Esophagus muscularis mucosa (tissue), 4 donors: Measurements from ENCODE around the gene CREM. TPM values are rescaled to one million over a fixed set of nuclear protein-coding genes. Genes with fewer than 3 reads are reported as not detected.

Source experiments
- DNase-seq: peaks from one replicate; pipeline ENCODE4 v3.0.0-alpha.2; 2017; ENCODE audit errors: extremely low spot score
- H3K27ac ChIP-seq, 4 donors: fragments of 200-600 bp; sonication (generic); replicated peaks in 1 of 4; 1 replicate in 3 of 4; 2 replicates in 1 of 4; pipeline ENCODE4 v1.5.1; 2016 to 2019; ENCODE audit warnings: mild to moderate bottlenecking in 1 of 4
- H3K27me3 ChIP-seq, 4 donors: fragments of 200-600 bp; sonication (generic); one replicate each; pipeline versions ENCODE4 v1.5.1 to v1.6.0; 2016 to 2019
- H3K36me3 ChIP-seq, 4 donors: fragments of 200-600 bp; sonication (generic); one replicate each; pipeline ENCODE4 v1.5.1; 2016 to 2019
- H3K4me1 ChIP-seq, 4 donors: fragments of 200-600 bp; sonication (generic); one replicate each; pipeline ENCODE4 v1.5.1; 2016 to 2019
- H3K4me3 ChIP-seq, 4 donors: fragments of 200-600 bp; sonication (generic); 1 replicate in 2 of 4; 2 replicates in 2 of 4; pipeline ENCODE4 v1.5.1; 2016 to 2019; ENCODE audit warnings: mild to moderate bottlenecking in 4 of 4, moderate library complexity in 1 of 4
- H3K9me3 ChIP-seq, 4 donors: fragments of 200-600 bp; sonication (generic); 1 replicate in 3 of 4; 2 replicates in 1 of 4; pipeline ENCODE4 v1.5.1; 2016 to 2019
- EP300 ChIP-seq: sonication (generic); formaldehyde crosslinking; IDR thresholded peaks from one replicate; pipeline ENCODE4 v1.6.1; 2017; ENCODE audit warnings: antibody characterized with exemption
- POLR2A ChIP-seq: fragments of 450-650 bp; IDR thresholded peaks from one replicate; pipeline ENCODE4 v1.6.1; 2017; ENCODE audit warnings: antibody characterized with exemption, moderate library complexity, mild to moderate bottlenecking, low read depth
- POLR2AphosphoS5 ChIP-seq, 2 donors: sonication (generic); formaldehyde crosslinking; IDR thresholded peaks; one replicate each; pipeline ENCODE4 v1.6.1; 2017; ENCODE audit warnings: antibody characterized with exemption in 2 of 2
- WGBS: methylation state at CpG from one replicate; pipeline ENCODE4 v1.1.5; 2018; 5-methylcytosine and 5-hydroxymethylcytosine counted together
- intact Hi-C: fragments of 100-400 bp; cut with DNase I; formaldehyde crosslinking; loops from one replicate; pipeline ENCODE4 v1.15.1; 2023
- total RNA-seq, 4 donors: library from RNA; depleted of rRNA; stranded (reverse); fragments of >200 nt; gene quantifications; one replicate each; pipeline versions ENCODE4 v1.1.0 to v1.2.1, GENCODE V29; 2016
- TF ChIP-seq, protein P1 (sequence below), 3 experiments: fragments of 200-600 bp in 2 of 3; fragments of 450-650 bp in 1 of 3; sonication (generic) in 2 of 3; IDR thresholded peaks; one replicate each; pipeline ENCODE4 v1.5.1; 2017 to 2019; ENCODE audit warnings: antibody characterized with exemption in 3 of 3, mild to moderate bottlenecking in 2 of 3, moderate library complexity in 1 of 3

Gene CREM
- total RNA-seq, 4 donors from 2014 or later, result 25.7 to 65.9 (median 29.5) TPM

GRCh38 chr10:35208949-35209613 lies 82.4 kb downstream of the CREM start:
- Histone ChIP-seq H3K4me1 (peaks cover 0 to 12% (median 9%) of the 10 kb centered on the region in 4 donors), H3K36me3 (peaks cover 0 to 30% (median 5%) of the 10 kb centered on the region in 4 donors), H3K9me3 (no peaks in the 10 kb centered on the region), H3K4me3 (no peak overlapping the region), H3K27me3 (no peaks in the 10 kb centered on the region), H3K27ac (no peak overlapping the region)
- intact Hi-C loops, result no loop called here
- 73% methylated on average over 7 of the region's 7 CpGs for WGBS
- TF ChIP-seq POLR2A (no peak), POLR2AphosphoS5 (IDR thresholded peaks at IDR 0.05) (no peak), EP300 (no peak)
- TF ChIP-seq, protein P1, sequence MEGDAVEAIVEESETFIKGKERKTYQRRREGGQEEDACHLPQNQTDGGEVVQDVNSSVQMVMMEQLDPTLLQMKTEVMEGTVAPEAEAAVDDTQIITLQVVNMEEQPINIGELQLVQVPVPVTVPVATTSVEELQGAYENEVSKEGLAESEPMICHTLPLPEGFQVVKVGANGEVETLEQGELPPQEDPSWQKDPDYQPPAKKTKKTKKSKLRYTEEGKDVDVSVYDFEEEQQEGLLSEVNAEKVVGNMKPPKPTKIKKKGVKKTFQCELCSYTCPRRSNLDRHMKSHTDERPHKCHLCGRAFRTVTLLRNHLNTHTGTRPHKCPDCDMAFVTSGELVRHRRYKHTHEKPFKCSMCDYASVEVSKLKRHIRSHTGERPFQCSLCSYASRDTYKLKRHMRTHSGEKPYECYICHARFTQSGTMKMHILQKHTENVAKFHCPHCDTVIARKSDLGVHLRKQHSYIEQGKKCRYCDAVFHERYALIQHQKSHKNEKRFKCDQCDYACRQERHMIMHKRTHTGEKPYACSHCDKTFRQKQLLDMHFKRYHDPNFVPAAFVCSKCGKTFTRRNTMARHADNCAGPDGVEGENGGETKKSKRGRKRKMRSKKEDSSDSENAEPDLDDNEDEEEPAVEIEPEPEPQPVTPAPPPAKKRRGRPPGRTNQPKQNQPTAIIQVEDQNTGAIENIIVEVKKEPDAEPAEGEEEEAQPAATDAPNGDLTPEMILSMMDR (IDR thresholded peaks at IDR 0.05), result no peak
- no peak for DNase-seq

DNA sequence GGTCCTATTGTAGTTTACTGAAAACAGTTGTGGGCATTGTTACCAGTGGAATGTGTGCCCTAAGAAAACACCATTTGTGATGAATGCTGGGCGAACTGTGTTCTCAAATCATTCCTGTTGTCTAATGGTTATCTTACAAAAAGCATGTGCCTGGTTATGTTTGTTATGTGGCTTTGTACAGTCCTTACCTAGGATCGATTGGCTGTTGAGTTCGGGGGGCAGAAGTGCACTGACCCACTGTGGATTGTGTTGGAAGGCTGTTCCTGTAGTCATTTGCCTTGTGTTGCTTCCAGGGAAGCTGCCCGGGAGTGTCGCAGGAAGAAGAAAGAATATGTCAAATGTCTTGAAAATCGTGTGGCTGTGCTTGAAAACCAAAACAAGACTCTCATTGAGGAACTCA lies 84.3 kb downstream of the CREM start:
- intact Hi-C loops, result no loop called here
- DNase-seq, result no peak
- H3K36me3 ChIP-seq, result peaks cover 0 to 30% (median 5%) of the 10 kb centered on the region in 4 donors
- H3K9me3 ChIP-seq, result no peaks in the 10 kb centered on the region
- no peak for TF ChIP-seq POLR2A
- TF ChIP-seq, protein P1 (IDR thresholded peaks at IDR 0.05), result no peak
- no peak for TF ChIP-seq POLR2AphosphoS5 (IDR thresholded peaks at IDR 0.05)
- no peak for TF ChIP-seq EP300
- no peaks in the 10 kb centered on the region for H3K27me3 ChIP-seq
- no peak overlapping the region for H3K27ac ChIP-seq
- H3K4me1 ChIP-seq, result peaks cover 0 to 12% (median 5%) of the 10 kb centered on the region in 4 donors
- no peak overlapping the region for H3K4me3 ChIP-seq
- 86% methylated on average over 6 of the region's 6 CpGs for WGBS

DNA sequence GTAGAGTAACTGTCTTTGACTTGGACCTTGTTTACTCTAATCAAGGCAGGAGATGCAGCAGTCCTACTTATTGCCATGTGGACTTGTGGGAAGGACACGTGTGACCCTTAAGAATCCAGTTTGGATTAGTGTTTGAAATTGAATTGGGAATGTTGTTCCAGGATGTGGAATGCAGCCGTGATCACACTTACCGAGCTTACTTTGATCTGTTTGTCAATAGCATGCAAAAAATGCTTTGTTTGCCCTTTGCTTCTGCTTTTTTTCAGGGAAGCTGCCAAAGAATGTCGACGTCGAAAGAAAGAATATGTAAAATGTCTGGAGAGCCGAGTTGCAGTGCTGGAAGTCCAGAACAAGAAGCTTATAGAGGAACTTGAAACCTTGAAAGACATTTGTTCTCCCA lies 84.7 kb downstream of the CREM start:
- Histone ChIP-seq H3K27ac (no peak overlapping the region), H3K4me1 (peaks cover 0 to 12% (median 7%) of the 10 kb centered on the region in 4 donors), H3K9me3 (no peaks in the 10 kb centered on the region), H3K36me3 (peaks cover 0 to 30% (median 5%) of the 10 kb centered on the region in 4 donors), H3K4me3 (no peak overlapping the region), H3K27me3 (no peaks in the 10 kb centered on the region)
- 45% methylated on average over 7 of the region's 7 CpGs for WGBS
- no peak for DNase-seq
- no peak for TF ChIP-seq EP300
- TF ChIP-seq POLR2A, result no peak
- TF ChIP-seq, protein P1 (IDR thresholded peaks at IDR 0.05), result no peak
- TF ChIP-seq POLR2AphosphoS5 (IDR thresholded peaks at IDR 0.05), result peak in 1 of 2 donors; percentile 9
- intact Hi-C loops, result no loop called here

GRCh38 chr10:35212856-35213255 lies 86.2 kb downstream of the CREM start:
- no peak overlapping the region for H3K4me3 ChIP-seq
- H3K9me3 ChIP-seq, result no peaks in the 10 kb centered on the region
- 66% methylated on average over 6 of the region's 6 CpGs for WGBS
- H3K27ac ChIP-seq, result no peak overlapping the region
- intact Hi-C loops, result no loop called here
- peaks cover 0 to 18% (median 1%) of the 10 kb centered on the region in 4 donors for H3K36me3 ChIP-seq
- TF ChIP-seq POLR2AphosphoS5 (IDR thresholded peaks at IDR 0.05) (no peak), EP300 (no peak), POLR2A (no peak)
- TF ChIP-seq, protein P1 (IDR thresholded peaks at IDR 0.05), result no peak
- H3K4me1 ChIP-seq, result peaks cover under 1 to 15% (median 12%) of the 10 kb centered on the region in 4 donors
- DNase-seq, result no peak
- no peaks in the 10 kb centered on the region for H3K27me3 ChIP-seq

- intact Hi-C loops, result no loop called here
- TF ChIP-seq EP300 (no peak), POLR2AphosphoS5 (IDR thresholded peaks at IDR 0.05) (no peak), POLR2A (no peak)
- TF ChIP-seq, protein P1 (IDR thresholded peaks at IDR 0.05), result no peak
- 93% methylated on average over 7 of the region's 7 CpGs for WGBS
- no peaks in the 10 kb centered on the region for H3K9me3 ChIP-seq
- peaks cover 0 to 13% (median under 1%) of the 10 kb centered on the region in 4 donors for H3K36me3 ChIP-seq
- DNase-seq, result no peak
- H3K27ac ChIP-seq, result no peak overlapping the region
- peaks cover 9 to 22% (median 16%) of the 10 kb centered on the region in 4 donors for H3K4me1 ChIP-seq
- no peak overlapping the region for H3K4me3 ChIP-seq
- H3K27me3 ChIP-seq, result no peaks in the 10 kb centered on the region
These were observed 87.1 kb downstream of the CREM start for GRCh38 chr10:35213699-35214098.
